Choroid plexus epithelial cell (primary cell): Measurements from ENCODE around the gene RSPH1.

Experiments used
- DNase-seq: peaks from one replicate; pipeline ENCODE4 v3.0.0-alpha.2; 2010; ENCODE audit warnings: low read depth
- H3K4me3 ChIP-seq: 2 replicates; pipeline ENCODE4 v1.5.1; 2011; ENCODE audit warnings: low read depth, mild to moderate bottlenecking, control low read depth, low read length, moderate library complexity
- TF ChIP-seq, protein P1 (sequence below): conservative IDR thresholded peaks from 2 replicates; pipeline ENCODE4 v1.5.1; 2011; ENCODE audit warnings: low read depth, mild to moderate bottlenecking, control low read depth, inconsistent platforms, low read length, moderate library complexity

Gene RSPH1

DNA sequence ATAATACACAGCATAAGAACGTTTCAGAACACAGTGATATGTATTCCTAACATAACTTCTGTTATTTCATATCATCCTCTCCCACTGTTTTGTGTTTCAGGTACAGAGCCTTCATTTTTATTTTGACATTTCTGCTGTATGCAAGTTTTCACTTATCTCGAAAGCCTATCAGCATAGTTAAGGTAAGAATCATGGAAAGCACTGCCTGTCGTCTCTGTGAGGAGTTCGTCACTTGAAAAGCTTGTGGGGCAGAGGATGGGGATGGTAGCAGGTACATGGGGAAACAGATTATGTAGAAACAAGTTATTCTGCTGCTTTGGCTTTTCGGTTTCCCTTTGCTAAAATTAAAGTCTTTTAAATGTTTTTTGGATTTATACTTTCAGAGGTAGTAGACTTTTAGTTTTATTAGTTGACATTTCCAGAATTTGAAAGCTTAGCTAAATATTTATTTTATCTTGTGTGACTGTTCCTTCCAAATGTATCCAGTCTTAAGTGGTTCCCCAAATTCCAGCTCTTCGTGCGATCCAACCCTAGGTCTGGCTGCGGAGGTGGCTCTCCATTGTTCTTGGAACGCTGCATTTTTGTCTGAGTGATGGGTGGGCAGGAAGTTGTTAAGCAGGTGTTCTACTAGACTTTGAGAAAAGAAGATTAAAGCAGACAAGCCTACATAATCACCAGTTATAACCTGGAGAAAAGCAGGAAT is 29.8 kb upstream of the RSPH1 start:
- DNase-seq, result no peak
- TF ChIP-seq, protein P1, sequence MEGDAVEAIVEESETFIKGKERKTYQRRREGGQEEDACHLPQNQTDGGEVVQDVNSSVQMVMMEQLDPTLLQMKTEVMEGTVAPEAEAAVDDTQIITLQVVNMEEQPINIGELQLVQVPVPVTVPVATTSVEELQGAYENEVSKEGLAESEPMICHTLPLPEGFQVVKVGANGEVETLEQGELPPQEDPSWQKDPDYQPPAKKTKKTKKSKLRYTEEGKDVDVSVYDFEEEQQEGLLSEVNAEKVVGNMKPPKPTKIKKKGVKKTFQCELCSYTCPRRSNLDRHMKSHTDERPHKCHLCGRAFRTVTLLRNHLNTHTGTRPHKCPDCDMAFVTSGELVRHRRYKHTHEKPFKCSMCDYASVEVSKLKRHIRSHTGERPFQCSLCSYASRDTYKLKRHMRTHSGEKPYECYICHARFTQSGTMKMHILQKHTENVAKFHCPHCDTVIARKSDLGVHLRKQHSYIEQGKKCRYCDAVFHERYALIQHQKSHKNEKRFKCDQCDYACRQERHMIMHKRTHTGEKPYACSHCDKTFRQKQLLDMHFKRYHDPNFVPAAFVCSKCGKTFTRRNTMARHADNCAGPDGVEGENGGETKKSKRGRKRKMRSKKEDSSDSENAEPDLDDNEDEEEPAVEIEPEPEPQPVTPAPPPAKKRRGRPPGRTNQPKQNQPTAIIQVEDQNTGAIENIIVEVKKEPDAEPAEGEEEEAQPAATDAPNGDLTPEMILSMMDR, result no peak
- no peak overlapping the region for H3K4me3 ChIP-seq

DNA sequence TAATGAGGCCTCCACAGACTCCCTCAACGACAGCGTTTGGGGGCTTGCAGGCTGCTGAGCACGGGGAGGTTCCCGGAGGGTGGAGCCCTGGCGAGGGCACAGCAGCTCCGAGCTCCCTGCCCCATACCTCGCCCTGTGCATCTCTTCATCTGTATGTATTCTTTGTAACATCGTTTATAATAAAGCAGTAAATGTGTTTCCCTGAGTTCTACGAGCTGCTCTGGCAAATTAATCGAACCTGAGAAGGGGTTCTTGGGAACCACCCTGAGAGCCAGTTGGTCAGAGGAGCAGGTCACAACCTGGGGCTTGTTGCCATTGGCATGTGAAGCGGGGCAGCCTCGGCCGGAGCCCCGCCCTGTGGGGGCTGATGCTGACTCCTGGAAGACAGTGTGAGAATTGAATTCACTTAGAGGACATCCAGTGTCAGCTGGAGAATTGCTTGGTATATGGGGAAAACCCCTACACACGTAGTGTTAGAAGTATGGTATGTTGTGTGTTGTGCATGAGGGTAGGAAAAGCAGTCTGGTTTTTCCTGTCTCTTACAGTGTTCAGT is 29.1 kb upstream of the RSPH1 start:
- H3K4me3 ChIP-seq, result peak overlapping the region; percentile 29
- peak; percentile 59 for DNase-seq
- TF ChIP-seq, protein P1, result no peak

DNA sequence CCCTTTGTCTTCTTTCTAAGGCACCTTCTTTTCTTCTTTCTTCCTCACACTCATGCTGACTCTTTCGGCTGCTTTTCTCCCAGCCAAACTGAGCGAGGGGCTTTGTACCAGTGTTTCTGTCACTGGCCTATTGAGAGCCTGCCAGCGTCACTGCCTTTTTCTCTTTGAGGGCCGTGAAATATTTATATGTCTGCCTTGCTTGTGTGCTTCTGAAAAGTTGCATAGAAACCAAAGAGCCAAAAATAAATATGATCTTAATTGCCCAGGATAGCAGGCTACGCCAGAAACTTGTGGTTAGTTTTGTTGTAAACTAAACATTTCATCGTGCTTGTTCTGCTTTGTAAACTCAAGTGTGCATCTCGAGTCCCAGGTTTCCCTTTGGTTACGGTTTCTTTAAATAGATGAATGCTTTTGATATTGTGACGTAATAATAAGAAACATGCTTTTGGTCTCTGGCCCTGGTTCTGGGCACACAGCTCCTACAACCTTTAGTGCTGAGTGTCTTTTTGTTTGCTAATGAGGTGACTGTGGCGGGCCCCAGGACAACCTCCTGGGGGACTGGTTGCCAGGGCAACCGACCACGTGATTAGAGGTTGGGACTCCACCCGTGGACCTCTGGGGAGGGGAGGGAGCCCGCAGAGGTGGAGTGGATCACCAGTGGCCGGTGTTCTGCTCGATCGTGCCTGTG is 28.5 kb upstream of the RSPH1 start:
- H3K4me3 ChIP-seq, result peak overlapping the region; percentile 29
- TF ChIP-seq, protein P1, result no peak
- DNase-seq, result peak; percentile 70

DNA sequence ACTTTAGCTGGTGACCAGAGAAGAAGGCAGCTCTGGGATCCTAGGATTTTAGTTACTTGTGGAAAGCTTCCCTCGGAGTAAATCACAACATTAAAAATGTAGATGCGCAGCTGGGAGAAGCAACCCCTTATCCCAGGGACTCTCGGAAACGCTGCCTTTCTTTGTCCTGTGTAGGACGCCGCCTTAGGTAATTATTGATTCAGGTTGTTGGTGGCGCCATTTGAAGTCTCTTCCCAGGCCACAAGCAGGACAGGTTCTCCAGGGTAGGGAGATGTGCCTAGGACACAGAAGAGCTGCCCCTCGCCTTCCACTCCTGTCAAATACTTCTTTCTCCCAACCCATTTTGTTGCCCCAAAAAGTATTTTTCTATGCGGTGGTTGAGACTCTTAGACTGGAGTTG is 27.9 kb upstream of the RSPH1 start:
- TF ChIP-seq, protein P1, result no peak
- no peak overlapping the region for H3K4me3 ChIP-seq
- DNase-seq, result no peak

DNA sequence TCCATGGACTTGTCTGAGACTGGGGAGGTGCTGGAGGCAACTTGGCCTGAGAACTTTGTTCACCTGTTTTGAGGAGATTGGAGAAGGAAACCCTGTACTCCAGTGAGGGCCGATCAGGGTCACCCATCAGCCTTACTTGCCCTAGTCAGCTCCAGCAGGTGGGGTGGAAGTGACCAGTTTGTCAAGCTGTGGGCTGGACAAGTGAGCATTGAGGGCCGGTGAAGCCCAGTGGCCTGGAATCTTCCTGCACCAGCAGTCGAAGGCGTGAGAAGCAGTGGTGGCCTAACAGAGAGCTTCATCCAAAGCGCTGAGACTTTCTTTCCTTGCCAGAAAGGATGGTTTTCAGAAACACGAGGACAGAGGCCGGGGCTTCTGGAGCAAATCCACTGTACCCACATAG is 27.2 kb upstream of the RSPH1 start:
- TF ChIP-seq, protein P1, result no peak
- DNase-seq, result no peak
- H3K4me3 ChIP-seq, result no peak overlapping the region

DNA sequence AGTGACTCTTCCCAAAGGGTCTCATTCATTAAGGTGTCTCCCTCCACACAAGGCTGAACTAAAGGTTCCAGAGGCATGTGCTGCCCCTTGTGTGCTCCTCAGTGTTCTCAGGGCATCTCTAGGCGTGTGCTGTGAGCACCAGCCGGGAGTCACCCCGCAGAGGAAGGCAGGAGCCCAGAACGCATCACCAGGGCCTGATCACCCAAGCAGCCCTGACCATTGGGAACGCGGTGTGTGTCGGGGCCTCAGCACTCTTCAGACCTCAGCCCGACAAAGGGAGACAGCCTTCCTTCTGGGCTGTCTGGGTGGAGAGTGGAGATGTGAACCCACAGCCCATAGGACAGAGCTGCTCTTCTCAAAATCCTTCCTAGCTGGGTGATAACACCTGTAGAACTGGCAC is 26.7 kb upstream of the RSPH1 start:
- DNase-seq, result no peak
- H3K4me3 ChIP-seq, result no peak overlapping the region
- TF ChIP-seq, protein P1, result no peak
